ENCODE measurements around the gene NAT8L.

The NAT8L gene

DNA sequence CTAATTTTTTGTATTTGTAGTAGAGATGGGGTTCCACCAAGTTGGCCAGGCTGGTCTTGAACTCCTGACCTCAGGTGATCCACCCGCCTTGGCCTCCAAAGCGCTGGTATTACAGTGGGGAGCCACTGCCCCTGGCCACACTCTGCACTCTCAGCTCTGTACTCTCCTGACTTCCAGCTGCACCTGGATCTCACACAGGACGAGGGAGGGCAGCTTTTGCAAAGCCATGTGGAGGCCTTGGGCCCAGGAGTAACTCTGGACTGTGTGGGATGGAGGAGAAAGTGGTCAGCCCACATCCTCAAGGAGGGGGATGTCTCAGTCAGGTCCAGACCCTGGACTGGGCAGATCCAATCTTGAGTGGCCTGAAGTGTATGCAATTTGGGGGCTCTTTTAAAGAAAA, 23.0 kb downstream of the NAT8L start:
- no peak overlapping the region for H3K27ac ChIP-seq (ENCODE audit: low read depth, low read length)
- no peaks in the 10 kb centered on the region for H3K79me2 ChIP-seq (ENCODE audit: insufficient read depth, low read length)
- H3K27me3 ChIP-seq (ENCODE audit: low read length), result no peaks in the 10 kb centered on the region
- no peak overlapping the region for H3K4me3 ChIP-seq (ENCODE audit: insufficient read depth, low read length, poor library complexity, severe bottlenecking)
- no peaks in the 10 kb centered on the region for H3F3A ChIP-seq (ENCODE audit: insufficient read depth)
- H4K20me1 ChIP-seq (ENCODE audit: low read depth, low read length), result no peaks in the 10 kb centered on the region
- no peaks in the 10 kb centered on the region for H3K9me3 ChIP-seq (ENCODE audit: insufficient read depth, low read length)
- no peak for TF ChIP-seq CTCF (IDR thresholded peaks at IDR 0.05; ENCODE audit: insufficient read depth, low read length, poor library complexity, severe bottlenecking)
- no peak for TF ChIP-seq EZH2phosphoT487 (conservative IDR thresholded peaks at IDR 0.05; ENCODE audit: low read length)
- no peaks in the 10 kb centered on the region for H3K9me2 ChIP-seq (replicated peaks; ENCODE audit: insufficient read depth, low read length)
- H3K9ac ChIP-seq (ENCODE audit: low read length), result no peak overlapping the region
- no peak overlapping the region for H2AFZ ChIP-seq (ENCODE audit: low read depth, low read length, severe bottlenecking)
- no peaks in the 10 kb centered on the region for H3K36me3 ChIP-seq (ENCODE audit: low read length)
- no peak overlapping the region for H3K4me2 ChIP-seq (ENCODE audit: low read depth, low read length, poor library complexity, severe bottlenecking)

GRCh38 chr4:2082627-2083026, 23.5 kb downstream of the NAT8L start:
- no peaks in the 10 kb centered on the region for H4K20me1 ChIP-seq (ENCODE audit: low read depth, low read length)
- H3K4me3 ChIP-seq (ENCODE audit: insufficient read depth, low read length, poor library complexity, severe bottlenecking), result no peak overlapping the region
- H3F3A ChIP-seq (ENCODE audit: insufficient read depth), result no peaks in the 10 kb centered on the region
- H3K79me2 ChIP-seq (ENCODE audit: insufficient read depth, low read length), result no peaks in the 10 kb centered on the region
- H3K9me2 ChIP-seq (replicated peaks; ENCODE audit: insufficient read depth, low read length), result no peaks in the 10 kb centered on the region
- no peak overlapping the region for H2AFZ ChIP-seq (ENCODE audit: low read depth, low read length, severe bottlenecking)
- H3K4me2 ChIP-seq (ENCODE audit: low read depth, low read length, poor library complexity, severe bottlenecking), result no peak overlapping the region
- H3K27ac ChIP-seq (ENCODE audit: low read depth, low read length), result no peak overlapping the region
- H3K9ac ChIP-seq (ENCODE audit: low read length), result no peak overlapping the region
- no peaks in the 10 kb centered on the region for H3K9me3 ChIP-seq (ENCODE audit: insufficient read depth, low read length)
- H3K27me3 ChIP-seq (ENCODE audit: low read length), result no peaks in the 10 kb centered on the region
- H3K36me3 ChIP-seq (ENCODE audit: low read length), result no peaks in the 10 kb centered on the region
- TF ChIP-seq CTCF (IDR thresholded peaks at IDR 0.05; ENCODE audit: insufficient read depth, low read length, poor library complexity, severe bottlenecking), result no peak
- TF ChIP-seq EZH2phosphoT487 (conservative IDR thresholded peaks at IDR 0.05; ENCODE audit: low read length), result no peak

- no peaks in the 10 kb centered on the region for H3K9me2 ChIP-seq (replicated peaks; ENCODE audit: insufficient read depth, low read length)
- H3K4me3 ChIP-seq (ENCODE audit: insufficient read depth, low read length, poor library complexity, severe bottlenecking), result no peak overlapping the region
- H3K4me2 ChIP-seq (ENCODE audit: low read depth, low read length, poor library complexity, severe bottlenecking), result no peak overlapping the region
- no peaks in the 10 kb centered on the region for H3K79me2 ChIP-seq (ENCODE audit: insufficient read depth, low read length)
- no peaks in the 10 kb centered on the region for H3F3A ChIP-seq (ENCODE audit: insufficient read depth)
- TF ChIP-seq CTCF (IDR thresholded peaks at IDR 0.05; ENCODE audit: insufficient read depth, low read length, poor library complexity, severe bottlenecking) (no peak), EZH2phosphoT487 (conservative IDR thresholded peaks at IDR 0.05; ENCODE audit: low read length) (no peak)
- no peaks in the 10 kb centered on the region for H3K36me3 ChIP-seq (ENCODE audit: low read length)
- no peak overlapping the region for H2AFZ ChIP-seq (ENCODE audit: low read depth, low read length, severe bottlenecking)
- no peaks in the 10 kb centered on the region for H3K9me3 ChIP-seq (ENCODE audit: insufficient read depth, low read length)
- H3K9ac ChIP-seq (ENCODE audit: low read length), result no peak overlapping the region
- H3K27me3 ChIP-seq (ENCODE audit: low read length), result no peaks in the 10 kb centered on the region
- H3K27ac ChIP-seq (ENCODE audit: low read depth, low read length), result no peak overlapping the region
- no peaks in the 10 kb centered on the region for H4K20me1 ChIP-seq (ENCODE audit: low read depth, low read length)
These were observed 24.1 kb downstream of the NAT8L start for GRCh38 chr4:2083116-2083825.

All from SU-DHL-6 (cell line).